Colonic mucosa (tissue), 4 donors: ENCODE results near the gene STKLD1. TPM values are rescaled to one million over a fixed set of nuclear protein-coding genes. Genes with fewer than 3 reads are reported as not detected.

Source experiments
- DNase-seq: peaks from one replicate; pipeline ENCODE4 v3.0.0-alpha.2; 2020
- H3K27ac ChIP-seq: fragments of 200-600 bp; one replicate; pipeline ENCODE4 v1.8.0; 2021
- H3K27me3 ChIP-seq: fragments of 200-600 bp; one replicate; pipeline ENCODE4 v1.8.0; 2021
- H3K36me3 ChIP-seq: fragments of 200-600 bp; one replicate; pipeline ENCODE4 v1.8.0; 2021
- H3K4me1 ChIP-seq: fragments of 200-600 bp; one replicate; pipeline ENCODE4 v1.8.0; 2021; ENCODE audit warnings: mild to moderate bottlenecking
- H3K4me3 ChIP-seq: fragments of 200-600 bp; one replicate; pipeline ENCODE4 v1.8.0; 2021
- H3K9ac ChIP-seq, 2 donors: one replicate each; pipeline ENCODE4 v1.7.0; 2013; ENCODE audit warnings: control low read depth in 2 of 2, low read depth in 2 of 2, low read length in 2 of 2
- H3K9me3 ChIP-seq: fragments of 200-600 bp; one replicate; pipeline ENCODE4 v1.8.0; 2021
- CTCF ChIP-seq: fragments of 200-600 bp; IDR thresholded peaks from one replicate; pipeline ENCODE4 v1.8.0; 2022; ENCODE audit warnings: antibody characterized with exemption, mild to moderate bottlenecking
- intact Hi-C: fragments of 100-400 bp; cut with DNase I; formaldehyde crosslinking; loops from one replicate; pipeline ENCODE4 v1.14.1; 2022
- total RNA-seq, 2 donors: library from RNA; stranded (reverse); fragmentation: NEBNext Ultra II Directional in 1 of 2; extraction: Animal tissue kit (Norgen Biotek cat#: 25700) in 1 of 2; gene quantifications; one replicate each; pipeline ENCODE4 v1.2.1, GENCODE V29; 2021
- donor health status: healthy.
- donor health status: DM: no; HTN: no; CAD: no.
- donor health status: DM: no; HTN: no; CAD: no.

Gene STKLD1
- total RNA-seq, 2 donors from 2014 or later = 0.45 TPM; not detected in 1

GRCh38 chr9:133427658-133428348 is 51.6 kb downstream of the STKLD1 start:
- Histone ChIP-seq H3K27me3 (no peaks in the 10 kb centered on the region), H3K9ac (no peak overlapping the region), H3K27ac (no peak overlapping the region), H3K4me1 (peaks cover 2% of the 10 kb centered on the region), H3K36me3 (no peaks in the 10 kb centered on the region), H3K9me3 (no peaks in the 10 kb centered on the region), H3K4me3 (peak overlapping the region; percentile 23)
- intact Hi-C loops = no loop called here
- no peak for DNase-seq
- TF ChIP-seq CTCF = no peak

- no peak overlapping the region for H3K27ac ChIP-seq
- peak; percentile 33 for DNase-seq
- H3K27me3 ChIP-seq = no peaks in the 10 kb centered on the region
Observed at GRCh38 chr9:133428617-133429101, 52.5 kb downstream of the STKLD1 start.

GRCh38 chr9:133429214-133429613 is 53.0 kb downstream of the STKLD1 start:
- Histone ChIP-seq H3K36me3 (no peaks in the 10 kb centered on the region), H3K4me1 (peaks cover 2% of the 10 kb centered on the region), H3K27ac (no peak overlapping the region), H3K27me3 (no peaks in the 10 kb centered on the region), H3K9me3 (no peaks in the 10 kb centered on the region), H3K9ac (no peak overlapping the region), H3K4me3 (no peak overlapping the region)
- no peak for TF ChIP-seq CTCF
- intact Hi-C loops = no loop called here
- no peak for DNase-seq

More at GRCh38 chr9:133428617-133429101, 52.5 kb downstream of the STKLD1 start:
- Histone ChIP-seq H3K4me3 (peak overlapping the region; percentile 23), H3K9ac (no peak overlapping the region), H3K36me3 (no peaks in the 10 kb centered on the region), H3K9me3 (no peaks in the 10 kb centered on the region), H3K4me1 (peaks cover 2% of the 10 kb centered on the region)
- intact Hi-C loops = no loop called here
- TF ChIP-seq CTCF = no peak

- TF ChIP-seq CTCF = peak; percentile 15
- Histone ChIP-seq H3K9ac (no peak overlapping the region), H3K4me1 (peaks cover 2% of the 10 kb centered on the region), H3K27me3 (no peaks in the 10 kb centered on the region), H3K36me3 (no peaks in the 10 kb centered on the region), H3K27ac (no peak overlapping the region), H3K4me3 (no peak overlapping the region), H3K9me3 (no peaks in the 10 kb centered on the region)
- DNase-seq = peak; percentile 45
- intact Hi-C loops = no loop called here
Observed at GRCh38 chr9:133429641-133430161, 53.5 kb downstream of the STKLD1 start.

- no peak overlapping the region for H3K4me3 ChIP-seq
- H3K27me3 ChIP-seq = no peaks in the 10 kb centered on the region
- no peaks in the 10 kb centered on the region for H3K9me3 ChIP-seq
- peaks cover 2% of the 10 kb centered on the region for H3K4me1 ChIP-seq
- H3K9ac ChIP-seq = no peak overlapping the region
- no peak for DNase-seq
- intact Hi-C loops = no loop called here
- no peaks in the 10 kb centered on the region for H3K36me3 ChIP-seq
- H3K27ac ChIP-seq = no peak overlapping the region
- TF ChIP-seq CTCF = no peak
Observed at GRCh38 chr9:133430244-133430643, 54.1 kb downstream of the STKLD1 start.
